ENCODE results near the gene PPP1R13L. TPM values are rescaled to one million over a fixed set of nuclear protein-coding genes. Genes with fewer than 3 reads are reported as not detected.

PPP1R13L gene
- total RNA-seq, 2 donors from 2014 or later, result 17.9 to 26.4 TPM

GRCh38 chr19:45368737-45369340 lies 36.0 kb downstream of the PPP1R13L start:
- Mint-ChIP-seq H3K27me3 (ENCODE audit: insufficient read depth) (no peaks in the 10 kb centered on the region), H3K4me1 (peaks cover 3% of the 10 kb centered on the region), H3K9me3 (no peaks in the 10 kb centered on the region), H3K4me3 (peak overlapping the region; percentile 76), H3K36me3 (ENCODE audit: low read depth) (peaks cover 19% of the 10 kb centered on the region), H3K27ac (peak overlapping the region; percentile 71)
- Histone ChIP-seq H3K4me3 (ENCODE audit: low read length) (peak overlapping the region; percentile 93), H3K27me3 (ENCODE audit: control insufficient read depth, insufficient read depth, low read length, poor library complexity, severe bottlenecking) (no peaks in the 10 kb centered on the region), H3K27ac (ENCODE audit: low read depth, low read length) (no peak overlapping the region), H3K9ac (ENCODE audit: extremely low read depth, low read length, poor library complexity, severe bottlenecking) (no peak overlapping the region), H3K9me3 (ENCODE audit: control insufficient read depth, low read length) (no peaks in the 10 kb centered on the region), H3K4me1 (ENCODE audit: control insufficient read depth, insufficient read depth, low read length) (no peaks in the 10 kb centered on the region), H3K36me3 (ENCODE audit: control insufficient read depth, insufficient read depth, low read length) (peaks cover 27% of the 10 kb centered on the region)
- peak; percentile 54 for TF ChIP-seq CTCF (conservative IDR thresholded peaks at IDR 0.05)
- DNase-seq, result peak; percentile 79
- 89 to 92% methylated on average over 10 to 11 of the region's 11 CpGs for WGBS, 2 experiments (ENCODE audit: insufficient coverage in 1 of 2, insufficient read length in 1 of 2)

GRCh38 chr19:45368127-45368526 lies 36.7 kb downstream of the PPP1R13L start:
- TF ChIP-seq CTCF (conservative IDR thresholded peaks at IDR 0.05), result no peak
- Histone ChIP-seq H3K4me3 (ENCODE audit: low read length) (no peak overlapping the region), H3K27ac (ENCODE audit: low read depth, low read length) (no peak overlapping the region), H3K36me3 (ENCODE audit: control insufficient read depth, insufficient read depth, low read length) (peaks cover 32% of the 10 kb centered on the region), H3K9me3 (ENCODE audit: control insufficient read depth, low read length) (no peaks in the 10 kb centered on the region), H3K9ac (ENCODE audit: extremely low read depth, low read length, poor library complexity, severe bottlenecking) (no peak overlapping the region), H3K4me1 (ENCODE audit: control insufficient read depth, insufficient read depth, low read length) (no peaks in the 10 kb centered on the region), H3K27me3 (ENCODE audit: control insufficient read depth, insufficient read depth, low read length, poor library complexity, severe bottlenecking) (no peaks in the 10 kb centered on the region)
- no peaks in the 10 kb centered on the region for H3K9me3 Mint-ChIP-seq
- H3K4me1 Mint-ChIP-seq, result peaks cover 3% of the 10 kb centered on the region
- H3K36me3 Mint-ChIP-seq (ENCODE audit: low read depth), result peaks cover 19% of the 10 kb centered on the region
- no peaks in the 10 kb centered on the region for H3K27me3 Mint-ChIP-seq (ENCODE audit: insufficient read depth)
- peak overlapping the region; percentile 71 for H3K27ac Mint-ChIP-seq
- H3K4me3 Mint-ChIP-seq, result no peak overlapping the region
- 95 to 97% methylated on average over 4 of the region's 4 CpGs for WGBS, 2 experiments (ENCODE audit: insufficient coverage in 1 of 2, insufficient read length in 1 of 2)
- no peak for DNase-seq

GRCh38 chr19:45364696-45365095 lies 40.2 kb downstream of the PPP1R13L start:
- H3K9me3 ChIP-seq (ENCODE audit: control insufficient read depth, low read length), result no peaks in the 10 kb centered on the region
- Mint-ChIP-seq H3K4me3 (no peak overlapping the region), H3K4me1 (peaks cover 3% of the 10 kb centered on the region), H3K36me3 (ENCODE audit: low read depth) (peaks cover 39% of the 10 kb centered on the region), H3K27ac (no peak overlapping the region), H3K9me3 (no peaks in the 10 kb centered on the region), H3K27me3 (ENCODE audit: insufficient read depth) (no peaks in the 10 kb centered on the region)
- no peak overlapping the region for H3K27ac ChIP-seq (ENCODE audit: low read depth, low read length)
- no peak overlapping the region for H3K4me3 ChIP-seq (ENCODE audit: low read length)
- H3K36me3 ChIP-seq (ENCODE audit: control insufficient read depth, insufficient read depth, low read length), result peaks cover 44% of the 10 kb centered on the region
- H3K9ac ChIP-seq (ENCODE audit: extremely low read depth, low read length, poor library complexity, severe bottlenecking), result no peak overlapping the region
- no peak for TF ChIP-seq CTCF (conservative IDR thresholded peaks at IDR 0.05)
- no peaks in the 10 kb centered on the region for H3K27me3 ChIP-seq (ENCODE audit: control insufficient read depth, insufficient read depth, low read length, poor library complexity, severe bottlenecking)
- WGBS, 2 experiments (ENCODE audit: insufficient coverage in 1 of 2, insufficient read length in 1 of 2), result 84 to 88% methylated on average over 7 to 12 of the region's 12 CpGs
- no peaks in the 10 kb centered on the region for H3K4me1 ChIP-seq (ENCODE audit: control insufficient read depth, insufficient read depth, low read length)
- DNase-seq, result no peak
